Effector memory CD4-positive, alpha-beta T cell (primary cell): ENCODE data around the gene YPEL5.
"Not testable (repeated sequence)": the region's sequence is repeated elsewhere in the genome, so short reads cannot be mapped to it uniquely, and the experiment has no call there.

Experiments
- DNase-seq, 3 donors: peaks; one replicate each; pipeline ENCODE4 v3.0.0-alpha.2; 2020
- H3K27ac ChIP-seq: 2 replicates; pipeline ENCODE4 v1.7.0; 2013; ENCODE audit warnings: mild to moderate bottlenecking, low read length, moderate library complexity; ENCODE audit not compliant: insufficient read depth, poor library complexity, severe bottlenecking
- H3K27me3 ChIP-seq: replicated peaks from 2 replicates; pipeline ENCODE4 v1.7.0; 2013; ENCODE audit warnings: mild to moderate bottlenecking, low read length; ENCODE audit not compliant: insufficient read depth, control insufficient read depth, poor library complexity, severe bottlenecking
- H3K36me3 ChIP-seq: 2 replicates; pipeline ENCODE4 v1.7.0; 2013; ENCODE audit warnings: mild to moderate bottlenecking, low read length, moderate library complexity; ENCODE audit not compliant: control insufficient read depth, insufficient read depth
- H3K4me1 ChIP-seq: 2 replicates; pipeline ENCODE4 v1.7.0; 2013; ENCODE audit warnings: low read length, mild to moderate bottlenecking; ENCODE audit not compliant: control insufficient read depth, insufficient read depth, poor library complexity, severe bottlenecking
- H3K4me3 ChIP-seq: 2 replicates; pipeline ENCODE4 v1.7.0; 2013; ENCODE audit warnings: low read length, low read depth, mild to moderate bottlenecking; ENCODE audit not compliant: insufficient read depth, poor library complexity, severe bottlenecking
- H3K9me3 ChIP-seq: 2 replicates; pipeline ENCODE4 v1.7.0; 2013; ENCODE audit warnings: mild to moderate bottlenecking, low read length, moderate library complexity; ENCODE audit not compliant: control insufficient read depth
- total RNA-seq, 3 donors: gene quantifications; one replicate each; lab custom pipeline; 2026; lab: John Stamatoyannopoulos, UW

Gene YPEL5
- total RNA-seq, result 539 to 1,328 (median 1,074) reads per million in 3 donors

DNA sequence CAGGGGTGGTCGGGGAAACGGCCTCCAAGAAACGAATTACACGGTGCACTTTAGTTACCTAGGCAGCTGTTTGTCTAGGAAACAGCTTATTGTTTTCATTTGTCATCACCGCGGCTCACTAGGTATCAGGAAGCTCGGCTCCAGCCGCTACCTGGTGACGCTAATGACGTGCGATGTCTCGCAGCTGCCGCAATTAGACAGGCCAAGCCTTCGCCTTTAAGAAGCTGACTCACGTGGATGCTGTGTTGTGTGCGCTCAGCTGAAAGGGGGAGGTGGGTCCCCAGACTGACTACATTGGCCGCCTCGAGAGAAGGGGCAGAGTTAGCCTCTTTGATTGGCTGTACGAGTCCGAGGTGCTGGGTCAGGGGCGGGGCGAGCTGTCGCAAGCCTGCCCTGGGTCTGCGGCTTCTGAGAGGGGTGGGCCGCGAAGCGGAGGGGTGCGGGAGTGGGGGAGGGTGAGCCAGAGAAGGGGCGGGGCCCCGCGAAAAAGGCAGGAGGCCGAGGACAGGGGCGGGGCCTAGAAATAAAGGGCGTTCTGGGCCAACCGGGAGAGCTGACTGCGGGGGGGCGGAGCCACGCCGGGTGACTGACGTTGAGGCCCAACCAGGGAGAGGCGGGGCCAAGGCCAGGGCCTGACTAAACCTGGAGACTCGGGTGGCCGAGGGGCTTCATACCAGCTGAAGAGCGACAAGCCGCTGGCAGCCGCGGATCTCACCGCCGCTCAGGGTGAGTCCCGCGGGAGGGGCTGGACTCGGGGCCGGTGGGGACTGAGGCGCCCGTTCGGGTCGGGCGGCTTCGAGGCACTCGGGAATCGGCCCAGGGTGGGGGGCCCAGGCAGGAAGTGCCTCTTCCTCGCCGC, at the start of gene YPEL5:
TSS of gene YPEL5 (plus strand) at position 671 of the 859 bp plus-strand sequence. CDS start 9,645 bp downstream, outside the sequence.
- H3K36me3 ChIP-seq, result peaks cover 14% of the 10 kb centered on the region
- H3K4me3 ChIP-seq, result peak within 1 kb of the TSS; percentile 83
- H3K27ac ChIP-seq, result peak within 1 kb of the TSS; percentile 99
- no peaks in the 10 kb centered on the region for H3K27me3 ChIP-seq
- peak; percentile 99 to 100 (median 99) for DNase-seq
- no peaks in the 10 kb centered on the region for H3K9me3 ChIP-seq
- H3K4me1 ChIP-seq, result peaks cover 22% of the 10 kb centered on the region

DNA sequence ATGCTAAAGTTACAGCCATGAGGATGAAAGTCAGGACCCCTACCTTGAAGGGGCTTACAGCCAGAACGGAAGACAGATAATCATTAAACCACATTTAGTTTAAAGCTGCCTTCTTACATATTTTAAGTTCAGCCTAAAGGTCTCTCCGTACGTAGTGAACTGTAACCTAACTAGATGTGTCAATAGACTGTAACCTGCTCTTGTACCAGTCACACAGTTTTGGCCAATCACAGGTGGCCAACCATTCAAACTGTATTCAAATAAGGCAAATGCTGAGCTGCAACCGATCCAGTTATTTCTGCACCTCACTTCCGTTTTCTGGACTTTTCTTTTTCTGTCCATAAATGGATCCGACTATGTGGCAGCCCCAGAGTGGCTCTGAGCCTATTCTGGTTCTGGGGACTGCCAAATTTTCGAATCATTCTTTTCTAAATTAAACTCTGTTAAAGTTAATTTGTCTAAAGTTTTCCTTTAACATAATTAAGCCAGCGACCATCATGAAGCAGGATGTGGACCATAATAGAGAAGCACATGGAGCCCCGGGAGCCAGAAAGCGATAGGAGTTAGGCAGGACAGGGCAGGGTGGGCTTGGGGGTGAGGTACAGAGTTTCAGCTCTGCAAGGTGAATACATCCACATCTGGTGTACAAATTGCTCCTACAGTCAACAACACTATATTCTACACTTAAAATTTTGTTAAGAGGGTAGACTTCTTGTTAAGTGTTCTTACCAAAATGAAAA, 48.4 kb upstream of the YPEL5 start:
- Histone ChIP-seq H3K9me3 (no peaks in the 10 kb centered on the region), H3K27ac (no peak overlapping the region), H3K4me1 (no peaks in the 10 kb centered on the region), H3K4me3 (no peak overlapping the region), H3K36me3 (no peaks in the 10 kb centered on the region), H3K27me3 (no peaks in the 10 kb centered on the region)
- no peak for DNase-seq

DNA sequence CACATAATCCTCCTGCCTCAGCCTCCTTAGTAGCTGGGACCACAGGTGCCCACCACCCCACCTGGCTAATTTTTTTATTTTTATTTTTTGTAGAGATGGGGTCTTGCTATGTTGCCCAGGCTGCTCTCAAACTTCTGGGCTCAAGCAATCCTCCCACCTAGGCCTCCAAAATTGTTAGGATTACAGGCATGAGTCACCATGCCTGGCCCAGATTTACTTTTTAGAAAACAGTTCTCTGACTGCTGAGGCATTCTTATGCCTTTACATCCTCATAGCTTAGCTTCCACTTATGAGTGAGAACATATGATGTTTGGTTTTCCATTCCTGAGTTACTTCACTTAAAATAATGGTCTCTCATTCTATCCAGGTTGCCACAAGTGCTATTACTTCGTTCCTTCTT, 47.4 kb upstream of the YPEL5 start:
- H3K27me3 ChIP-seq, H3K9me3 ChIP-seq, H3K4me3 ChIP-seq, H3K36me3 ChIP-seq, DNase-seq, H3K4me1 ChIP-seq, H3K27ac ChIP-seq: not testable (repeated sequence)

DNA sequence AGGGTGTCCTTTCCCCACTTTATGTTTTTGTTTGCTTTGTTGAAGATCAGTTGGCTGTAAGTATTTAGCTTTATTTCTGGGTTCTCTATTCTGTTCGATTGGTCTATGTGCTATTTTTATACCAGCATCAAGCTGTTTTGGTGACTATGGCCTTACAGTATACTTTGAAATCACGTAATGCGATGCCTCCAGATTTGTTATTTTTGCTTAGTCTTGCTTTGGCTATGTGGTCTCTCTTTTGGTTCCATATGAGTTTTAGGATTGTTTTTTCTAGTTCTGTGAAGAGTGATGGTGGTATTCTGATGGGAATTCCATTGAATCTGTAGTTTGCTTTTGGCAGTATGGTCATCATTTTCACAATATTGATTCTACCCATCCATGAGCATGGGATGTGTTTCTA, 46.1 kb upstream of the YPEL5 start:
- not testable (repeated sequence) for DNase-seq, H3K36me3 ChIP-seq, H3K4me1 ChIP-seq, H3K4me3 ChIP-seq, H3K27me3 ChIP-seq, H3K9me3 ChIP-seq, H3K27ac ChIP-seq

- no peaks in the 10 kb centered on the region for H3K9me3 ChIP-seq
- no peaks in the 10 kb centered on the region for H3K36me3 ChIP-seq
- no peaks in the 10 kb centered on the region for H3K27me3 ChIP-seq
- no peak for DNase-seq
- H3K4me3 ChIP-seq, result no peak overlapping the region
- H3K4me1 ChIP-seq, result no peaks in the 10 kb centered on the region
- no peak overlapping the region for H3K27ac ChIP-seq
These were observed 42.5 kb upstream of the YPEL5 start for GRCh38 chr2:30104307-30104706.

DNA sequence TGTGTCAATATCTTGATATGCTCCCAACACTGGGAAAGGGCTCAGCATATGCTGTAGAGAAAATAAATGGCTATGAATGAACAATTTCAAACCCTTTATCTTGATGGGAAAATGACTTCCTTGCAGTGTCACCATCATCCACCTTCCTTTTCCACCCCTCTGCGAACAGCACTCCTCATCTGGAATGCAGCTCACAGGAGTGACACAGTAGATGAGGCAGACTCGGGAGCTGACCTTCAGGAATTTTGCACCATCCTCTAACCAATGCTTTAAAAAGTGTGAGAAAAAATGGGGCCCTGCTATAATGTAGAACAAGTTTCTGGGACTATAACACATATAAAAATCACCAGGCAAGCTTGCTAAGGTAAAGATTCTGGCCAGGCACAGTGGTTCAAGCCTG, 41.3 kb upstream of the YPEL5 start:
- H3K27me3 ChIP-seq, result no peaks in the 10 kb centered on the region
- no peaks in the 10 kb centered on the region for H3K36me3 ChIP-seq
- DNase-seq, result no peak
- H3K9me3 ChIP-seq, result no peaks in the 10 kb centered on the region
- no peaks in the 10 kb centered on the region for H3K4me1 ChIP-seq
- no peak overlapping the region for H3K27ac ChIP-seq
- no peak overlapping the region for H3K4me3 ChIP-seq

GRCh38 chr2:30106543-30106942, 40.3 kb upstream of the YPEL5 start:
- no peak for DNase-seq

GRCh38 chr2:30108192-30108591, 38.6 kb upstream of the YPEL5 start:
- no peak overlapping the region for H3K4me3 ChIP-seq
- H3K9me3 ChIP-seq, result no peaks in the 10 kb centered on the region
- no peak overlapping the region for H3K27ac ChIP-seq
- no peaks in the 10 kb centered on the region for H3K36me3 ChIP-seq
- H3K4me1 ChIP-seq, result no peaks in the 10 kb centered on the region
- H3K27me3 ChIP-seq, result no peaks in the 10 kb centered on the region
- DNase-seq, result no peak

More at GRCh38 chr2:30106543-30106942, 40.3 kb upstream of the YPEL5 start:
- no peak overlapping the region for H3K4me3 ChIP-seq
- H3K27ac ChIP-seq, result no peak overlapping the region
- H3K36me3 ChIP-seq, result no peaks in the 10 kb centered on the region
- H3K9me3 ChIP-seq, result no peaks in the 10 kb centered on the region
- no peaks in the 10 kb centered on the region for H3K4me1 ChIP-seq
- no peaks in the 10 kb centered on the region for H3K27me3 ChIP-seq

GRCh38 chr2:30108851-30109250, 38.0 kb upstream of the YPEL5 start:
- H3K36me3 ChIP-seq, result no peaks in the 10 kb centered on the region
- no peaks in the 10 kb centered on the region for H3K27me3 ChIP-seq

DNA sequence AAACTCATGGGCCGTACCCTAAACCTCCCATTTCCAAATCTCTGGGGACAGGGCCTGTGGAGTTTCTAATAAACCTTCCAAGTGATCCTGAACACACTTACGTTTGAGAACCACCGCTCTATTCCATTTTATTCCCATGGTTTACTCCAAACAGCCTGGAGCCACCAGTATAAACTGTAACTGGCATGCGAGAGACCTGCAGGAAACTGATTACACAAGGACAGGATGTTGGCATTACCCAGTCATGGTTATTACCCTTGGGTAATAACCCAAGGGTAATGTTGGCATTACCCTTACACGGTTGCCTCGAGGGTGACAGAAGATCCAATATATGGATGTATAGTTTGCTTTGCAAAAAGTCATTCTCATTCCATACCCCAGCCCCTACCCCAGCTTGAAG, 37.0 kb upstream of the YPEL5 start:
- no peaks in the 10 kb centered on the region for H3K27me3 ChIP-seq
- H3K27ac ChIP-seq, result no peak overlapping the region
- DNase-seq, result no peak
- no peak overlapping the region for H3K4me3 ChIP-seq
- no peaks in the 10 kb centered on the region for H3K36me3 ChIP-seq
- H3K9me3 ChIP-seq, result no peaks in the 10 kb centered on the region
- H3K4me1 ChIP-seq, result no peaks in the 10 kb centered on the region

More at GRCh38 chr2:30108851-30109250, 38.0 kb upstream of the YPEL5 start:
- H3K4me3 ChIP-seq, result no peak overlapping the region
- DNase-seq, result no peak
- H3K27ac ChIP-seq, result no peak overlapping the region
- no peaks in the 10 kb centered on the region for H3K9me3 ChIP-seq
- no peaks in the 10 kb centered on the region for H3K4me1 ChIP-seq
